HepG2 (cell line): Measurements from ENCODE around the gene PFKFB2. TPM values are rescaled to one million over a fixed set of nuclear protein-coding genes. Genes with fewer than 3 reads are reported as not detected.

Source experiments
- AKAP8 ChIP-seq: sonication (generic); formaldehyde crosslinking; IDR thresholded peaks from 2 replicates; pipeline ENCODE4 v1.5.1; 2020; ENCODE audit warnings: mild to moderate bottlenecking, missing genetic modification reagents
- BCL3 ChIP-seq: sonication (generic); formaldehyde crosslinking; IDR thresholded peaks from 2 replicates; pipeline ENCODE4 v1.5.1; 2020; ENCODE audit warnings: mild to moderate bottlenecking, missing genetic modification reagents, moderate library complexity
- HOMEZ ChIP-seq: IDR thresholded peaks from 2 replicates; pipeline ENCODE4 v1.6.1; 2016; ENCODE audit warnings: low read depth
- MAZ ChIP-seq, 2 experiments: sonication (generic) in 1 of 2; formaldehyde crosslinking in 1 of 2; IDR thresholded peaks; 2 replicates each; pipeline versions ENCODE4 v1.5.0 to v1.6.1; 2012 to 2020; ENCODE audit warnings: low read depth in 2 of 2, mild to moderate bottlenecking in 2 of 2, borderline replicate concordance in 1 of 2, improper control_type of control experiment in 1 of 2, low read length in 1 of 2, missing genetic modification reagents in 1 of 2, moderate library complexity in 1 of 2
- SKI ChIP-seq: fragments of 450-650 bp; IDR thresholded peaks from one replicate; pipeline ENCODE4 v1.6.1; 2018; ENCODE audit warnings: mild to moderate bottlenecking; ENCODE audit not compliant: partially characterized antibody
- ZFX ChIP-seq: sonication (generic); formaldehyde crosslinking; IDR thresholded peaks from 2 replicates; pipeline ENCODE4 v1.4.0; 2020; ENCODE audit warnings: mild to moderate bottlenecking, low read depth, missing genetic modification reagents, moderate library complexity
- ZNF317 ChIP-seq: sonication (generic); formaldehyde crosslinking; IDR thresholded peaks from 2 replicates; pipeline ENCODE4 v1.5.0; 2020; ENCODE audit warnings: mild to moderate bottlenecking, missing genetic modification reagents
- polyA plus RNA-seq, 8 experiments: library from polyadenylated mRNA; depleted of rRNA in 3 of 8; stranded (reverse) in 7 of 8; unstranded in 1 of 8; fragments of >200 nt; fragmentation: Illumina TruSeq in 4 of 8; extraction: Trizol in 4 of 8; gene quantifications; 2 replicates each; pipeline versions ENCODE4 v1.2.1 to v1.2.3, GENCODE V29; 2011 to 2016; ENCODE audit warnings: low read depth in 4 of 8, missing spikeins in 1 of 8, mixed read lengths in 1 of 8; ENCODE audit not compliant: insufficient read depth in 1 of 8
- total RNA-seq, 5 experiments: library from RNA; depleted of rRNA; stranded (reverse); fragments of >200 nt; fragmentation: Illumina TruSeq; extraction: Trizol; gene quantifications; 2 replicates each; pipeline ENCODE4 v1.2.3, GENCODE V29; 2016; ENCODE audit warnings: low read depth in 1 of 5
- TF ChIP-seq, protein P1 (sequence below), 2 experiments: IDR thresholded peaks; 2 replicates each; pipeline ENCODE4 v1.6.1; 2011 to 2012; ENCODE audit warnings: low read length in 2 of 2, borderline replicate concordance in 1 of 2, low read depth in 1 of 2, mild to moderate bottlenecking in 1 of 2, moderate library complexity in 1 of 2
- TF ChIP-seq, protein P2 (sequence below): sonication (generic); formaldehyde crosslinking; IDR thresholded peaks from 2 replicates; pipeline ENCODE4 v1.5.1; 2020; ENCODE audit warnings: mild to moderate bottlenecking, missing genetic modification reagents, borderline replicate concordance
- TF ChIP-seq, protein P3 (sequence below): IDR thresholded peaks from 2 replicates; pipeline ENCODE4 v1.6.1; 2016; ENCODE audit warnings: missing compliant biosample characterization, missing genetic modification reagents, borderline replicate concordance
- TF ChIP-seq, protein P4 (sequence below): sonication (generic); formaldehyde crosslinking; IDR thresholded peaks from 2 replicates; pipeline ENCODE4 v1.4.0; 2020; ENCODE audit warnings: mild to moderate bottlenecking, missing genetic modification reagents
- TF ChIP-seq, protein P5 (sequence below): sonication (generic); formaldehyde crosslinking; IDR thresholded peaks from 2 replicates; pipeline ENCODE4 v1.4.0; 2020; ENCODE audit warnings: missing genetic modification reagents

PFKFB2 gene
- total and polyA plus RNA-seq, 2 of the 13 experiments (the other 11 are each of a cell fraction or from before 2014, with no cell fraction given): 4.6 to 10.6 TPM

- TF ChIP-seq, protein P1, sequence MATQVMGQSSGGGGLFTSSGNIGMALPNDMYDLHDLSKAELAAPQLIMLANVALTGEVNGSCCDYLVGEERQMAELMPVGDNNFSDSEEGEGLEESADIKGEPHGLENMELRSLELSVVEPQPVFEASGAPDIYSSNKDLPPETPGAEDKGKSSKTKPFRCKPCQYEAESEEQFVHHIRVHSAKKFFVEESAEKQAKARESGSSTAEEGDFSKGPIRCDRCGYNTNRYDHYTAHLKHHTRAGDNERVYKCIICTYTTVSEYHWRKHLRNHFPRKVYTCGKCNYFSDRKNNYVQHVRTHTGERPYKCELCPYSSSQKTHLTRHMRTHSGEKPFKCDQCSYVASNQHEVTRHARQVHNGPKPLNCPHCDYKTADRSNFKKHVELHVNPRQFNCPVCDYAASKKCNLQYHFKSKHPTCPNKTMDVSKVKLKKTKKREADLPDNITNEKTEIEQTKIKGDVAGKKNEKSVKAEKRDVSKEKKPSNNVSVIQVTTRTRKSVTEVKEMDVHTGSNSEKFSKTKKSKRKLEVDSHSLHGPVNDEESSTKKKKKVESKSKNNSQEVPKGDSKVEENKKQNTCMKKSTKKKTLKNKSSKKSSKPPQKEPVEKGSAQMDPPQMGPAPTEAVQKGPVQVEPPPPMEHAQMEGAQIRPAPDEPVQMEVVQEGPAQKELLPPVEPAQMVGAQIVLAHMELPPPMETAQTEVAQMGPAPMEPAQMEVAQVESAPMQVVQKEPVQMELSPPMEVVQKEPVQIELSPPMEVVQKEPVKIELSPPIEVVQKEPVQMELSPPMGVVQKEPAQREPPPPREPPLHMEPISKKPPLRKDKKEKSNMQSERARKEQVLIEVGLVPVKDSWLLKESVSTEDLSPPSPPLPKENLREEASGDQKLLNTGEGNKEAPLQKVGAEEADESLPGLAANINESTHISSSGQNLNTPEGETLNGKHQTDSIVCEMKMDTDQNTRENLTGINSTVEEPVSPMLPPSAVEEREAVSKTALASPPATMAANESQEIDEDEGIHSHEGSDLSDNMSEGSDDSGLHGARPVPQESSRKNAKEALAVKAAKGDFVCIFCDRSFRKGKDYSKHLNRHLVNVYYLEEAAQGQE (IDR thresholded peaks at IDR 0.05; ENCODE audit: borderline replicate concordance in 1 of 2, low read depth in 1 of 2, low read length in 2 of 2): peak in 1 of 2 experiments; percentile 65; a peak in 1 of 4 replicates
- peak; percentile 69; the same call in 1 of the 2 replicates for TF ChIP-seq BCL3 (CRISPR knock-in tag)
- TF ChIP-seq, protein P2, sequence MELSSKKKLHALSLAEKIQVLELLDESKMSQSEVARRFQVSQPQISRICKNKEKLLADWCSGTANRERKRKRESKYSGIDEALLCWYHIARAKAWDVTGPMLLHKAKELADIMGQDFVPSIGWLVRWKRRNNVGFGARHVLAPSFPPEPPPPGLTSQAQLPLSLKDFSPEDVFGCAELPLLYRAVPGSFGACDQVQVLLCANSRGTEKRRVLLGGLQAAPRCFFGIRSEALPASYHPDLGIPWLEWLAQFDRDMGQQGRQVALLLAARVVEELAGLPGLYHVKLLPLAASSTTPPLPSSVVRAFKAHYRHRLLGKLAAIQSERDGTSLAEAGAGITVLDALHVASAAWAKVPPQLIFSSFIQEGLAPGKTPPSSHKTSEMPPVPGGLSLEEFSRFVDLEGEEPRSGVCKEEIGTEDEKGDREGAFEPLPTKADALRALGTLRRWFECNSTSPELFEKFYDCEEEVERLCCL: peak; percentile 71; the same call in 1 of the 2 replicates
- TF ChIP-seq AKAP8 (CRISPR knock-in tag): no peak
- TF ChIP-seq ZFX (CRISPR knock-in tag): 0 out of 2 replicates have a peak, but pooled peaks have one; percentile 48
- TF ChIP-seq, protein P3, sequence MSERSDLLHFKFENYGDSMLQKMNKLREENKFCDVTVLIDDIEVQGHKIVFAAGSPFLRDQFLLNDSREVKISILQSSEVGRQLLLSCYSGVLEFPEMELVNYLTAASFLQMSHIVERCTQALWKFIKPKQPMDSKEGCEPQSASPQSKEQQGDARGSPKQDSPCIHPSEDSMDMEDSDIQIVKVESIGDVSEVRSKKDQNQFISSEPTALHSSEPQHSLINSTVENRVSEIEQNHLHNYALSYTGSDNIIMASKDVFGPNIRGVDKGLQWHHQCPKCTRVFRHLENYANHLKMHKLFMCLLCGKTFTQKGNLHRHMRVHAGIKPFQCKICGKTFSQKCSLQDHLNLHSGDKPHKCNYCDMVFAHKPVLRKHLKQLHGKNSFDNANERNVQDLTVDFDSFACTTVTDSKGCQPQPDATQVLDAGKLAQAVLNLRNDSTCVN (CRISPR knock-in tag): 0 out of 2 replicates have a peak, but pooled peaks have one; percentile 22
- peak; percentile 54; the same call in 1 of the 2 replicates for TF ChIP-seq HOMEZ
- peak; percentile 66 for TF ChIP-seq SKI
- no peak for TF ChIP-seq MAZ (IDR thresholded peaks at IDR 0.05; ENCODE audit: borderline replicate concordance, low read depth, low read length)
- TF ChIP-seq MAZ (CRISPR knock-in tag; IDR thresholded peaks at IDR 0.05; ENCODE audit: low read depth): 0 out of 2 replicates have a peak, but pooled peaks have one; percentile 13
- peak; percentile 75 for TF ChIP-seq ZNF317
- TF ChIP-seq, protein P4, sequence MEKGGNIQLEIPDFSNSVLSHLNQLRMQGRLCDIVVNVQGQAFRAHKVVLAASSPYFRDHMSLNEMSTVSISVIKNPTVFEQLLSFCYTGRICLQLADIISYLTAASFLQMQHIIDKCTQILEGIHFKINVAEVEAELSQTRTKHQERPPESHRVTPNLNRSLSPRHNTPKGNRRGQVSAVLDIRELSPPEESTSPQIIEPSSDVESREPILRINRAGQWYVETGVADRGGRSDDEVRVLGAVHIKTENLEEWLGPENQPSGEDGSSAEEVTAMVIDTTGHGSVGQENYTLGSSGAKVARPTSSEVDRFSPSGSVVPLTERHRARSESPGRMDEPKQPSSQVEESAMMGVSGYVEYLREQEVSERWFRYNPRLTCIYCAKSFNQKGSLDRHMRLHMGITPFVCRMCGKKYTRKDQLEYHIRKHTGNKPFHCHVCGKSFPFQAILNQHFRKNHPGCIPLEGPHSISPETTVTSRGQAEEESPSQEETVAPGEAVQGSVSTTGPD (CRISPR knock-in tag): peak; percentile 99
- TF ChIP-seq, protein P5, sequence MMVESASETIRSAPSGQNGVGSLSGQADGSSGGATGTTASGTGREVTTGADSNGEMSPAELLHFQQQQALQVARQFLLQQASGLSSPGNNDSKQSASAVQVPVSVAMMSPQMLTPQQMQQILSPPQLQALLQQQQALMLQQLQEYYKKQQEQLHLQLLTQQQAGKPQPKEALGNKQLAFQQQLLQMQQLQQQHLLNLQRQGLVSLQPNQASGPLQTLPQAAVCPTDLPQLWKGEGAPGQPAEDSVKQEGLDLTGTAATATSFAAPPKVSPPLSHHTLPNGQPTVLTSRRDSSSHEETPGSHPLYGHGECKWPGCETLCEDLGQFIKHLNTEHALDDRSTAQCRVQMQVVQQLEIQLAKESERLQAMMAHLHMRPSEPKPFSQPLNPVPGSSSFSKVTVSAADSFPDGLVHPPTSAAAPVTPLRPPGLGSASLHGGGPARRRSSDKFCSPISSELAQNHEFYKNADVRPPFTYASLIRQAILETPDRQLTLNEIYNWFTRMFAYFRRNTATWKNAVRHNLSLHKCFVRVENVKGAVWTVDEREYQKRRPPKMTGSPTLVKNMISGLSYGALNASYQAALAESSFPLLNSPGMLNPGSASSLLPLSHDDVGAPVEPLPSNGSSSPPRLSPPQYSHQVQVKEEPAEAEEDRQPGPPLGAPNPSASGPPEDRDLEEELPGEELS (CRISPR knock-in tag): peak; percentile 89
These were observed 35.9 kb downstream of the PFKFB2 start, which contains the start of gene C4BPB (continued) for GRCh38 chr1:207088701-207089626.
